ENCODE data around the gene MRPS16.

The MRPS16 gene

DNA sequence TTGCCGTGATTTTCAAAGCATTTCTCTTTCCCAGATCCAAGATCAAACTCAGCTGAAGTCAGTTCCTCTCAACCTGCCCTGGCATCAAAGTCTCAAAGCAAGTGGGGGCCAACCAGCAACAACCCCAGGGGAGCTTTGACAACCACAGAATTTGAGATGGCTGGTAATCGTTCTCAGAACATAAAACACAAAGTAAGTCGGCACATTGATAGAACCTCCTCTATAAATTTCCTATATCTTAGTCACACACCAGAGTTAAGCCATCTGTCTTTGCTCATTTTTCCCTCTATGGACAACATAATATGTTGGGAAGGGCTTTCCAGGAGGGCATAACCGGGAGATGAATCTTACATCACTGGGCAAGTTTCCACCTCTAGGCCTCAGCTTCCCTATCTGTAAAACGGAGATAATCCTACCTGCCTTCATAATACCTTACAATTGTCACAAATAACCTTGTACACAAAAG, 4.2 kb downstream of the MRPS16 start:
- H3K27ac ChIP-seq = peak overlapping the region; percentile 83
- TF ChIP-seq, protein P1, sequence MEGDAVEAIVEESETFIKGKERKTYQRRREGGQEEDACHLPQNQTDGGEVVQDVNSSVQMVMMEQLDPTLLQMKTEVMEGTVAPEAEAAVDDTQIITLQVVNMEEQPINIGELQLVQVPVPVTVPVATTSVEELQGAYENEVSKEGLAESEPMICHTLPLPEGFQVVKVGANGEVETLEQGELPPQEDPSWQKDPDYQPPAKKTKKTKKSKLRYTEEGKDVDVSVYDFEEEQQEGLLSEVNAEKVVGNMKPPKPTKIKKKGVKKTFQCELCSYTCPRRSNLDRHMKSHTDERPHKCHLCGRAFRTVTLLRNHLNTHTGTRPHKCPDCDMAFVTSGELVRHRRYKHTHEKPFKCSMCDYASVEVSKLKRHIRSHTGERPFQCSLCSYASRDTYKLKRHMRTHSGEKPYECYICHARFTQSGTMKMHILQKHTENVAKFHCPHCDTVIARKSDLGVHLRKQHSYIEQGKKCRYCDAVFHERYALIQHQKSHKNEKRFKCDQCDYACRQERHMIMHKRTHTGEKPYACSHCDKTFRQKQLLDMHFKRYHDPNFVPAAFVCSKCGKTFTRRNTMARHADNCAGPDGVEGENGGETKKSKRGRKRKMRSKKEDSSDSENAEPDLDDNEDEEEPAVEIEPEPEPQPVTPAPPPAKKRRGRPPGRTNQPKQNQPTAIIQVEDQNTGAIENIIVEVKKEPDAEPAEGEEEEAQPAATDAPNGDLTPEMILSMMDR (conservative IDR thresholded peaks at IDR 0.05) = no peak

DNA sequence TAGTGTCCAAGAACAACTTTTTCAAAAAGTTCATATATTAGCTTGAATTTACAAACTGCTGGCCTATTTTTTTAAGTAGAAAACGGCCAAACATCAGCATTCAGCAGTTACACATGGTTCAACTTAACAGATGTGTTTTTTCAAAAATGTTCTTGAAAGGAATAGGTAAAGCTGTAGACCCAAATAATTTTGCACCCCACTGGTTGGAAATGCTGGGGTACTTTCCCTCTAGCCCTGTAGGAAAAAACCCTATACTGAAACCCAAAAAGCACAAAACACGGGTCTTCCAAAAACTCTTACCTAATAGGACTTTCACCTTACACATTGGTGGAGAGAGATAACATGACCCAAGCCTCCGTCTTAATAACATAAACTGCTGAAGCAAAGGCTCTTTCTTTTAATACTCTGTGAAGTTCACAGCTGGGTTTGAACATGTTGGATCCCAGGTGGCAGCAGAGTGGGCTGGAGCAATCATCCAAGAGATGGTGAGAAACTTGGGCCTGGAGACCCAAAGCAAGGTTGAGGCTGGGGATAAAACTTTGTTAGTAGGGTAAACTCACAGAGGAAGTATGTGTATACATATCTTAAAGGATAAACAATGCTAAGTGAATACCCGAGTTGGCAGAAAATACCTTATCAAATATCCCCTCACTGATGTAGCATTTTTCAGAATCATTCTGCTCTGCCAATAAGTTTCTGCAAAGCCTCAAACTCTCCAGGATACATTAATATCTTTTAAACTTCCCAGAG, 4.8 kb downstream of the MRPS16 start:
- TF ChIP-seq, protein P1 (conservative IDR thresholded peaks at IDR 0.05) = no peak
- H3K27ac ChIP-seq = peak overlapping the region; percentile 83

DNA sequence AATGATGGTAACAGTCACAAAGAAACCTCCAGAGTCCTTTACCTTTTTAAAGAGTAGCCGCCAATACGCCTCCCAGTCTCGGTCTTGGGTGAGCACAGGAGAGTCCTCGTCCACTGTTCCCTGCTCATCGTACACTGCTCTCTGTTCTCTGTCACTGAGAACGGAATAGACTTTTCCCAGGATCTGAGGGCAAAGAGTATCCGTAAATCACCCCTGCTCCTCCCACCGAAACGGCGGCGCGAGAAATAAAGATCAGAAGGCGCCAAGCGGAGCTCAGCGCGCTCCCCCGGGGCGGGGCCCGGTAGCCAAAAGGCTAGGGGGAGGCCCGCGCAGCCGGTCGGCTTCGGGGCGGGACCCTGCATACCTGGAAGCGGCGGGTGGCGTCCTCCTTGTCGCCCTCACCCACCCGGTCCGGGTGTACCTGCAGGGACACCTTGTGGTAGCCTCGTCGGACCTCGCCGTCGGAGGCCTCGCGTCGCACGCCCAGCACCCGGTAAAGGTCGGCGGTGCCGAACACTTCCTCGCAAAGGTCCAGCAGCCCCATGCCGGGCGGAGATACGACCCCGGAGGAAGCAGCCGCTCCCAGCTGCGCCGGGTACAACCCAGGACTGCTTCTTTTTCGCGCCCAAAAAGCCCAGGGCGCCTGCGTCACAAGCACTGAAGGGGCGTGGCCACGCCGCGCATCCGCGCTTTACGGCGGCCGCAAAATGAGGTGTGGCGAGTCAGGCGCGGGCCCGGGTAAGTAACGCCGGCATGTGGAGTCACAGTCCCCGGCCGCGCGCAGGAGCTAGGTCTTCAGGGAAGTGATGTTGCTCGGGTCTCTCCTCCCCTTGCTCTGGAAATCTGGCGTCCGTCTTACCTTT, 5.6 kb downstream of the MRPS16 start, which contains the start of gene DNAJC9:
DNAJC9 (minus strand) TSS at position 610 of the 863 bp plus-strand sequence; CDS start at position 544, 66 bp downstream.
- peak within 1 kb of the TSS; percentile 83 for H3K27ac ChIP-seq

DNA sequence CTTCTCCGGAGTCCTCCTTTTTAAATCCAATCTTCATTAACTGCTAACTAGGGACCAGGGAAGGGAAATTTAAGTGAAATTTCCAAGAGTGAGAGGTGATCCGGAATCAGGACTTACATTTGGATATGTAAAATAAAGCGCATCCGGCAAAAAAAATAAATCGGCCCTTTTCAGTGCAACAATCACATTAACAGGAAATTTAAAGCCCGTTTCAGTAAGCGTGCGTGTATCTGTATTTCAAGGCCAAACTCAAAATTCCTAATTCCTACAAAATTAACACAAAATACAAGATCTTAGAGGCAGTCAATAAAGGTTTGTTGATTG, 6.2 kb downstream of the MRPS16 start:
- TF ChIP-seq, protein P1 (conservative IDR thresholded peaks at IDR 0.05) = no peak
- peak overlapping the region; percentile 83 for H3K27ac ChIP-seq

More for the DNA sequence above, 5.6 kb downstream of the MRPS16 start, which contains the start of gene DNAJC9:
- TF ChIP-seq, protein P1 (conservative IDR thresholded peaks at IDR 0.05) = peak; percentile 5; the same call in 1 of the 2 replicates

DNA sequence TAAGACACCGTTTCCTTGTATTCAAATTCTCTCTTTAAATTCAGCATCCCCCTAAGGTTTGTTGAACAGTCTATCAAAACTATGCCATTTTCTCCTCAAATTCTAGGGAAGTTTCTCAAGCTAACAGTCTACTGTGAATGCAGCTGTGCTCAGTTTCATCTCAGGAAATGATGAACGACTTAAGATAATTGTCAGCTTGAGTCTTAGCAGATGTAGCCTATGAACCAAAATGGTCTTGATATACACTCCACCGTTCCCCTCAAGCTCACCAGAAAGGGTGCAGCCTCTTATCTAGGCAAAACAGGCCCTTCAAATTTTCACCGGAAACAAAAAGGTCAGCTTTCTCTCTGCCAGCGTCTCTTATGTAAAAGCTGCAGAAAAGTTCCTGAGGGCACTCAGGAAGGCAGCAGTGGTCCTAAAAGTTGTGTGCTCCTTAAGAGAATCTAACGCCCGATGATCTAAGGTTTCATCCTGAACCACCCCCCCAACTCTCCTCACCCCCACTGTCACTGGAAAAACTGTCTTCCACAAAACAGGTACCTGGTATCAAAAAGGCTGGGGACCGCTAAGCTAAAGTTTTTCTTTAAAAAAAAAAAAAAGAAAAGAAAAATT, 7.5 kb downstream of the MRPS16 start:
- TF ChIP-seq, protein P1 (conservative IDR thresholded peaks at IDR 0.05) = no peak
- H3K27ac ChIP-seq = peak overlapping the region; percentile 83

DNA sequence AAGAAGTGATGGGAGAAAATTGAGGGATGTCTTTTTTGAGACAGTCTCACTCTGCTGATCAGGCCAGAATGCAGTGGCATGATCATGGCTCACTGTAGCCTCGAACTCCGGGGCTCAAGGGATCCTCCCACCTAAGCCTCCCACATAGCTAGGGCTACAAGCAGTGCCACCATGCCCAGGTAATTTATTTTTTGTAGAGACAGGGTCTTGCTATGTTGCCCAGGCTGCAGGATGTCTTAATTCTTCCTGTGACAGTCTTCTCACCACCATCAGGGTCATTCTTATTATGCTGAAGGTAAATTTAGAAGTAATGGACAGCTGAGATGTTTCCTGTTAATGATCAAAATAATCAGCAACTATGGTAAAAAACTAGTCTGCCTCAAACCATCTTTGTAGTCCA, 12.5 kb downstream of the MRPS16 start:
- H3K27ac ChIP-seq = no peak overlapping the region
- TF ChIP-seq, protein P1 (conservative IDR thresholded peaks at IDR 0.05) = no peak

All from VCaP (cell line).